ENCODE measurements around the gene CUTA. TPM values are rescaled to one million over a fixed set of nuclear protein-coding genes. Genes with fewer than 3 reads are reported as not detected.
"Not testable (repeated sequence)": the region's sequence is repeated elsewhere in the genome, so short reads cannot be mapped to it uniquely, and the experiment has no call there.

The CUTA gene
- total RNA-seq, 1 experiment from 2014 or later, result 212 TPM

DNA sequence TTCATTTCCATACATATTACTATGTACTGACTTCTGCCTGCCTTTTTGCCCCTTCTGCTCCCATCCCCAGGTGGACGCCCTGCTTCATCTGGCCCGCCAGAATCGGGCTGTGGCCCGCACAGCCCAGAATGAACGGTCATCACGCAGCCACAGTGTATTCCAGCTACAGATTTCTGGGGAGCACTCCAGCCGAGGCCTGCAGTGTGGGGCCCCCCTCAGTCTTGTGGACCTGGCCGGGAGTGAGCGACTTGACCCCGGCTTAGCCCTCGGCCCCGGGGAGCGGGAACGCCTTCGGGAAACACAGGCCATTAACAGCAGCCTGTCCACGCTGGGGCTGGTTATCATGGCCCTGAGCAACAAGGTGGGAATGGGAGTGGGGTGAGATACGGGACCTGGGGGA is 11.8 kb downstream of the CUTA start:
- no peak for DNase-seq (ENCODE audit: unreplicated experiment)
- Mint-ChIP-seq H3K36me3 (ENCODE audit: insufficient read depth, unreplicated experiment) (peaks cover 22% of the 10 kb centered on the region), H3K27me3 (ENCODE audit: insufficient read depth, unreplicated experiment) (no peaks in the 10 kb centered on the region), H3K9me3 (ENCODE audit: unreplicated experiment) (no peaks in the 10 kb centered on the region), H3K4me3 (ENCODE audit: unreplicated experiment) (no peak overlapping the region), H3K27ac (ENCODE audit: low read depth, unreplicated experiment) (no peak overlapping the region), H3K4me1 (ENCODE audit: insufficient read depth, unreplicated experiment) (peaks cover 9% of the 10 kb centered on the region)
- intact Hi-C loops (cut with micrococcal nuclease), result no loop called here
- BruUV-seq (replicated peaks), result no TSS peak
- TF ChIP-seq CTCF (IDR thresholded peaks at IDR 0.05; ENCODE audit: unreplicated experiment), result no peak
- CTCF ChIA-PET, result interaction anchor here (1.3 to 1.9 kb wide), 2 partner anchors 15 to 20 kb away, joined by 3 to 5 read pairs; no protein-coding TSS in a partner anchor
- POLR2A ChIA-PET, result no interaction called here

GRCh38 chr6:33405386-33405940 is 12.4 kb downstream of the CUTA start:
- CTCF ChIA-PET, result interaction anchor here (0.7 to 1.9 kb wide), 4 partner anchors 9 to 389 kb away, joined by 3 to 5 read pairs (median 3); no protein-coding TSS in a partner anchor
- peaks cover 9% of the 10 kb centered on the region for H3K4me1 Mint-ChIP-seq (ENCODE audit: insufficient read depth, unreplicated experiment)
- TF ChIP-seq CTCF (IDR thresholded peaks at IDR 0.05; ENCODE audit: unreplicated experiment), result no peak
- peak overlapping the region; percentile 23 for H3K27ac Mint-ChIP-seq (ENCODE audit: low read depth, unreplicated experiment)
- POLR2A ChIA-PET, result no interaction called here
- H3K27me3 Mint-ChIP-seq (ENCODE audit: insufficient read depth, unreplicated experiment), result no peaks in the 10 kb centered on the region
- intact Hi-C loops (cut with micrococcal nuclease), result no loop called here
- DNase-seq (ENCODE audit: unreplicated experiment), result no peak
- H3K36me3 Mint-ChIP-seq (ENCODE audit: insufficient read depth, unreplicated experiment), result peaks cover 26% of the 10 kb centered on the region
- H3K4me3 Mint-ChIP-seq (ENCODE audit: unreplicated experiment), result no peak overlapping the region
- no peaks in the 10 kb centered on the region for H3K9me3 Mint-ChIP-seq (ENCODE audit: unreplicated experiment)
- no TSS peak for BruUV-seq (replicated peaks)

GRCh38 chr6:33404884-33405283 is 13.0 kb downstream of the CUTA start:
- Mint-ChIP-seq H3K9me3 (ENCODE audit: unreplicated experiment) (no peaks in the 10 kb centered on the region), H3K4me3 (ENCODE audit: unreplicated experiment) (no peak overlapping the region), H3K4me1 (ENCODE audit: insufficient read depth, unreplicated experiment) (peaks cover 7% of the 10 kb centered on the region), H3K27ac (ENCODE audit: low read depth, unreplicated experiment) (no peak overlapping the region), H3K27me3 (ENCODE audit: insufficient read depth, unreplicated experiment) (no peaks in the 10 kb centered on the region), H3K36me3 (ENCODE audit: insufficient read depth, unreplicated experiment) (peaks cover 32% of the 10 kb centered on the region)
- BruUV-seq (replicated peaks), result no TSS peak
- intact Hi-C loops (cut with micrococcal nuclease), result no loop called here
- TF ChIP-seq CTCF (IDR thresholded peaks at IDR 0.05; ENCODE audit: unreplicated experiment), result no peak
- CTCF ChIA-PET, result interaction anchor here (0.7 to 1.9 kb wide), 2 partner anchors 14 to 388 kb away, joined by 3 to 5 read pairs; no protein-coding TSS in a partner anchor
- no peak for DNase-seq (ENCODE audit: unreplicated experiment)
- POLR2A ChIA-PET, result no interaction called here

GRCh38 chr6:33399881-33400280 is 18.0 kb downstream of the CUTA start:
- intact Hi-C loops (cut with micrococcal nuclease); H3K9me3 Mint-ChIP-seq (ENCODE audit: unreplicated experiment); POLR2A ChIA-PET; BruUV-seq (replicated peaks); DNase-seq (ENCODE audit: unreplicated experiment); CTCF ChIA-PET; H3K27me3 Mint-ChIP-seq (ENCODE audit: insufficient read depth, unreplicated experiment); H3K4me3 Mint-ChIP-seq (ENCODE audit: unreplicated experiment); H3K27ac Mint-ChIP-seq (ENCODE audit: low read depth, unreplicated experiment): not testable (repeated sequence)
- peaks cover 13% of the 10 kb centered on the region for H3K4me1 Mint-ChIP-seq (ENCODE audit: insufficient read depth, unreplicated experiment)
- peaks cover 39% of the 10 kb centered on the region for H3K36me3 Mint-ChIP-seq (ENCODE audit: insufficient read depth, unreplicated experiment)

DNA sequence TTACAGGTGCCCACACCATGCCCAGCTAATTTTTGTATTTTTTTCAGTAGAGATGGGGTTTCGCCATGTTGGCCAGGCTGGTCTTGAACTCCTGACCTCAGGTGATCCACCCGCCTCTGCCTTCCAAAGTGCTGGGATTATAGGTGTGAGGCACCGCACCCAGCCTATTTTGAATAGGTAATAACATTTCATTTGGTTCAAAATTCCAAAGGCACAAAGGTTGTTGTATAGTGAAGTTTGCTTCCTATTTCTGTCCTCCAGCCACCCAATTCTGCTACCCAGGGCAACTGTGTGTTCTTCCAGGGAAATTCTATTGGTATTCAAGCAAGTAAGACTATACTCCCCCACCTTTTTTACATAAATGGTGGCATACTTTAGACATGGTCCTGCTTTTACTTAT is 19.3 kb downstream of the CUTA start:
- Mint-ChIP-seq H3K27ac (ENCODE audit: low read depth, unreplicated experiment) (peak overlapping the region; percentile 43), H3K36me3 (ENCODE audit: insufficient read depth, unreplicated experiment) (peaks cover 35% of the 10 kb centered on the region), H3K4me1 (ENCODE audit: insufficient read depth, unreplicated experiment) (peaks cover 24% of the 10 kb centered on the region)
- DNase-seq (ENCODE audit: unreplicated experiment); CTCF ChIA-PET; H3K4me3 Mint-ChIP-seq (ENCODE audit: unreplicated experiment); H3K27me3 Mint-ChIP-seq (ENCODE audit: insufficient read depth, unreplicated experiment); H3K9me3 Mint-ChIP-seq (ENCODE audit: unreplicated experiment); BruUV-seq (replicated peaks); POLR2A ChIA-PET; intact Hi-C loops (cut with micrococcal nuclease): not testable (repeated sequence)

Data from MCF 10A (cell line).